Panc1 (cell line): ENCODE results near the gene TEKT3. TPM values are rescaled to one million over a fixed set of nuclear protein-coding genes. Genes with fewer than 3 reads are reported as not detected.

Experiments
- ATAC-seq: fragments of 200-7000 bp; cut with Tn5 transposase; 2 replicates; pipeline ENCODE4 v1.9.1; 2020; ENCODE audit warnings: mild to moderate bottlenecking, moderate library complexity
- BruUV-seq: library from RNA; stranded (reverse); fragments of 400-500 nt; replicated peaks from 2 replicates; lab custom pipeline; 2021; lab: Mats Ljungman, UMichigan
- CTCF ChIA-PET: fragments of 300-600 bp; sonication (Branson Sonifier 250); formaldehyde crosslinking; loops from one replicate; lab custom pipeline; 2022; ENCODE audit warnings: antibody characterized with exemption; lab: Charles Lee
- POLR2A ChIA-PET: fragments of 300-600 bp; sonication (Branson Sonifier 250); formaldehyde crosslinking; loops from one replicate; lab custom pipeline; 2022; ENCODE audit warnings: antibody characterized with exemption; lab: Charles Lee
- DNase-seq: peaks from one replicate; pipeline ENCODE4 v3.0.0-alpha.2; 2010; ENCODE audit warnings: low read depth, low spot score
- H3K27ac ChIP-seq: 2 replicates; pipeline ENCODE4 v1.5.1; 2011; ENCODE audit warnings: mild to moderate bottlenecking, low read length, inconsistent platforms
- H3K27me3 ChIP-seq: fragments of 200-500 bp; sonication (Bioruptor generic); 2 replicates; pipeline ENCODE4 v1.6.0; 2014; ENCODE audit warnings: low read length, inconsistent platforms; ENCODE audit not compliant: control insufficient read depth, insufficient read depth
- H3K36me3 ChIP-seq: fragments of 200-500 bp; sonication (Bioruptor generic); 2 replicates; pipeline ENCODE4 v1.5.1; 2014; ENCODE audit warnings: inconsistent platforms, mild to moderate bottlenecking, low read length, moderate library complexity; ENCODE audit not compliant: control insufficient read depth, insufficient read depth
- H3K4me1 ChIP-seq: 2 replicates; pipeline ENCODE4 v1.5.1; 2011; ENCODE audit warnings: inconsistent platforms, mild to moderate bottlenecking, low read length, moderate library complexity; ENCODE audit not compliant: control insufficient read depth, insufficient read depth
- H3K4me3 ChIP-seq, 2 experiments: 2 replicates each; pipeline ENCODE4 v1.5.1; 2011 to 2012; ENCODE audit warnings: low read depth in 2 of 2, low read length in 2 of 2, mild to moderate bottlenecking in 2 of 2, inconsistent platforms in 1 of 2, moderate library complexity in 1 of 2
- H3K9me3 ChIP-seq: fragments of 200-500 bp; sonication (Bioruptor generic); 2 replicates; pipeline ENCODE4 v1.5.1; 2014; ENCODE audit warnings: low read depth, mild to moderate bottlenecking, inconsistent platforms, low read length, moderate library complexity; ENCODE audit not compliant: control insufficient read depth, insufficient read depth
- POLR2AphosphoS5 ChIP-seq: IDR thresholded peaks from 2 replicates; pipeline ENCODE4 v1.6.1; 2012; ENCODE audit warnings: mild to moderate bottlenecking, low read depth, low read length, moderate library complexity
- SIN3A ChIP-seq: IDR thresholded peaks from 2 replicates; pipeline ENCODE4 v1.6.1; 2012; ENCODE audit warnings: low read depth, mild to moderate bottlenecking, low read length, moderate library complexity, borderline replicate concordance; ENCODE audit not compliant: insufficient read depth
- TCF7L2 ChIP-seq: IDR thresholded peaks from 2 replicates; pipeline ENCODE4 v1.6.1; 2011; ENCODE audit warnings: mild to moderate bottlenecking, low read depth, low read length, inconsistent platforms
- in situ Hi-C: cut with HindIII; loops from 2 replicates; pipeline ENCODE4 v1.10.0; 2016; ENCODE audit warnings: low sequenced_read_pairs, low pct_unique_long_range_greater_than_20kb
- intact Hi-C: fragments of 100-400 bp; cut with micrococcal nuclease; formaldehyde crosslinking; loops from one replicate; pipeline ENCODE4 v1.10.0; 2022; ENCODE audit not compliant: unreplicated experiment
- total RNA-seq: library from RNA; stranded (reverse); gene quantifications from one replicate; pipeline ENCODE4 v1.2.1, GENCODE V29; 2021; ENCODE audit not compliant: unreplicated experiment
- TF ChIP-seq, protein P1 (sequence below), 2 experiments: IDR thresholded peaks; 2 replicates each; pipeline ENCODE4 v1.6.1; 2011 to 2012; ENCODE audit warnings: low read depth in 2 of 2, control low read depth in 1 of 2, low read length in 1 of 2, mild to moderate bottlenecking in 1 of 2, moderate library complexity in 1 of 2; ENCODE audit not compliant: insufficient read depth in 1 of 2
- TF ChIP-seq, protein P2 (sequence below): fragments of 450-650 bp; IDR thresholded peaks from 2 replicates; pipeline ENCODE4 v1.5.1; 2017; ENCODE audit warnings: mild to moderate bottlenecking

The TEKT3 gene
- total RNA-seq, 1 experiment from 2014 or later, result not detected

DNA sequence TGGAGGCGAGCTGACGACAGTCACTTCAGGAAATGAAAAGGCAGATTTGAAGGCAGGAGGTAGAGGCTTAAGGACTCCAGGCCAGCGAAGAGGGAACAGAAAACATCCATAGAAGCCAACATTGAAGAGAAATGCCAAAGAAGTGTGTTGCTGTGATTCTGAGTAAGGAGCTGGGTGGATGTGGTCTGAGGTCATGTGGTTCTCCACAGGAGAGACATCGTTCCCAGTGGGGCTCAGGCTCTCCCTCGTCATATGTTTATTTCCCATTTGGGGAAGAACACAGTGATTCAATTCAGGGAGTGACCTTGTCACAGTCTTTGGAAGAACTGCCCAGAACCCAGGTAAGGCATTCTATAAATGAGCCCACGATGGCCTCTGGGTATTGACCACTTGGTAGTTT is 69.7 kb downstream of the TEKT3 start:
- H3K9me3 ChIP-seq, result no peaks in the 10 kb centered on the region
- H3K4me3 ChIP-seq, result no peak overlapping the region
- in situ Hi-C loops (no loop called here), intact Hi-C loops (no loop called here)
- no peaks in the 10 kb centered on the region for H3K36me3 ChIP-seq
- BruUV-seq, result no TSS peak
- ChIA-PET POLR2A (no interaction called here), CTCF (no interaction called here)
- DNase-seq (no peak), ATAC-seq (no peak)
- no peaks in the 10 kb centered on the region for H3K4me1 ChIP-seq
- TF ChIP-seq POLR2AphosphoS5 (no peak), SIN3A (no peak), TCF7L2 (no peak)
- TF ChIP-seq, protein P1, sequence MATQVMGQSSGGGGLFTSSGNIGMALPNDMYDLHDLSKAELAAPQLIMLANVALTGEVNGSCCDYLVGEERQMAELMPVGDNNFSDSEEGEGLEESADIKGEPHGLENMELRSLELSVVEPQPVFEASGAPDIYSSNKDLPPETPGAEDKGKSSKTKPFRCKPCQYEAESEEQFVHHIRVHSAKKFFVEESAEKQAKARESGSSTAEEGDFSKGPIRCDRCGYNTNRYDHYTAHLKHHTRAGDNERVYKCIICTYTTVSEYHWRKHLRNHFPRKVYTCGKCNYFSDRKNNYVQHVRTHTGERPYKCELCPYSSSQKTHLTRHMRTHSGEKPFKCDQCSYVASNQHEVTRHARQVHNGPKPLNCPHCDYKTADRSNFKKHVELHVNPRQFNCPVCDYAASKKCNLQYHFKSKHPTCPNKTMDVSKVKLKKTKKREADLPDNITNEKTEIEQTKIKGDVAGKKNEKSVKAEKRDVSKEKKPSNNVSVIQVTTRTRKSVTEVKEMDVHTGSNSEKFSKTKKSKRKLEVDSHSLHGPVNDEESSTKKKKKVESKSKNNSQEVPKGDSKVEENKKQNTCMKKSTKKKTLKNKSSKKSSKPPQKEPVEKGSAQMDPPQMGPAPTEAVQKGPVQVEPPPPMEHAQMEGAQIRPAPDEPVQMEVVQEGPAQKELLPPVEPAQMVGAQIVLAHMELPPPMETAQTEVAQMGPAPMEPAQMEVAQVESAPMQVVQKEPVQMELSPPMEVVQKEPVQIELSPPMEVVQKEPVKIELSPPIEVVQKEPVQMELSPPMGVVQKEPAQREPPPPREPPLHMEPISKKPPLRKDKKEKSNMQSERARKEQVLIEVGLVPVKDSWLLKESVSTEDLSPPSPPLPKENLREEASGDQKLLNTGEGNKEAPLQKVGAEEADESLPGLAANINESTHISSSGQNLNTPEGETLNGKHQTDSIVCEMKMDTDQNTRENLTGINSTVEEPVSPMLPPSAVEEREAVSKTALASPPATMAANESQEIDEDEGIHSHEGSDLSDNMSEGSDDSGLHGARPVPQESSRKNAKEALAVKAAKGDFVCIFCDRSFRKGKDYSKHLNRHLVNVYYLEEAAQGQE (IDR thresholded peaks at IDR 0.05; ENCODE audit: insufficient read depth in 1 of 2, low read depth in 2 of 2, low read length in 1 of 2), result no peak
- TF ChIP-seq, protein P2, sequence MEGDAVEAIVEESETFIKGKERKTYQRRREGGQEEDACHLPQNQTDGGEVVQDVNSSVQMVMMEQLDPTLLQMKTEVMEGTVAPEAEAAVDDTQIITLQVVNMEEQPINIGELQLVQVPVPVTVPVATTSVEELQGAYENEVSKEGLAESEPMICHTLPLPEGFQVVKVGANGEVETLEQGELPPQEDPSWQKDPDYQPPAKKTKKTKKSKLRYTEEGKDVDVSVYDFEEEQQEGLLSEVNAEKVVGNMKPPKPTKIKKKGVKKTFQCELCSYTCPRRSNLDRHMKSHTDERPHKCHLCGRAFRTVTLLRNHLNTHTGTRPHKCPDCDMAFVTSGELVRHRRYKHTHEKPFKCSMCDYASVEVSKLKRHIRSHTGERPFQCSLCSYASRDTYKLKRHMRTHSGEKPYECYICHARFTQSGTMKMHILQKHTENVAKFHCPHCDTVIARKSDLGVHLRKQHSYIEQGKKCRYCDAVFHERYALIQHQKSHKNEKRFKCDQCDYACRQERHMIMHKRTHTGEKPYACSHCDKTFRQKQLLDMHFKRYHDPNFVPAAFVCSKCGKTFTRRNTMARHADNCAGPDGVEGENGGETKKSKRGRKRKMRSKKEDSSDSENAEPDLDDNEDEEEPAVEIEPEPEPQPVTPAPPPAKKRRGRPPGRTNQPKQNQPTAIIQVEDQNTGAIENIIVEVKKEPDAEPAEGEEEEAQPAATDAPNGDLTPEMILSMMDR, result no peak
- H3K27me3 ChIP-seq, result no peaks in the 10 kb centered on the region; the same call in none of the 2 replicates
- no peak overlapping the region for H3K27ac ChIP-seq

DNA sequence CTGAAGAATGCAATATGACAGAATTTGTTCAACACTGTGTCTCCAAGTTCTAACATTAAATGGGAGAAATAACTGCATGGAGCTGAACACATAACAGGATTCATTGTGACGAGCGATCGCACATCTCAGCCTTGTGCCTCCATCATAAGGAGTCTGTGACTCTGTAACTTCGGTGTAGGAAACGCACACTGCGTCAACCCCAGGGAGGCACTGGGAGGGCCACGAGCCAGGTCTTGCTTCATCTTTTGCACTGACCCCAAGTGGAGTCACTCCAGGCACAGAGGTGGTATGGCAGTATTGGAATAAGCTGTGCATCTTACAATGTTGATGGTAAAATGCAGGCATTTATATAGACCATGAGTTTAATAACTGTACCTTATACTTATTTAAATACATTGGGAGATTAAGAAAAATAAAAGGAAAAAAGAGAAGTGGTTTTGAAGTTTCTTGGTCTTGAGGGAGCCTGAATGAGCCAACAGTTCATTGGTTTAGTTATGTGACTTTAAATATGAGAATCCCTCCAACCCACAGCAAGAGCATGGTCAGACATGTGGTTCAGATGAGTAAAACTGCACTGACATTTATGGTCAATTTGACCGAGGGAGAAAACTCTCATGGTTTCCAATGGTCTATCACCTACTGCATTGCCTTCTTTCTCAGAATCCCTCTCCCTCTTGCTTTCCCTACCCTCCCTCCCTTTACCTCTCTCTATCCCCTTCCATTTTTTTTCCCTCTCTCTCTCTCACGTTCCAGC is 70.6 kb downstream of the TEKT3 start:
- Histone ChIP-seq H3K4me3 (no peak overlapping the region), H3K27ac (no peak overlapping the region), H3K4me1 (no peaks in the 10 kb centered on the region), H3K27me3 (no peaks in the 10 kb centered on the region; the same call in none of the 2 replicates), H3K36me3 (no peaks in the 10 kb centered on the region), H3K9me3 (no peaks in the 10 kb centered on the region)
- in situ Hi-C loops (no loop called here), intact Hi-C loops (no loop called here)
- ATAC-seq, result no peak
- BruUV-seq, result no TSS peak
- TF ChIP-seq, protein P2, result no peak
- TF ChIP-seq POLR2AphosphoS5 (no peak), TCF7L2 (no peak), SIN3A (no peak)
- TF ChIP-seq, protein P1 (IDR thresholded peaks at IDR 0.05; ENCODE audit: insufficient read depth in 1 of 2, low read depth in 2 of 2, low read length in 1 of 2), result no peak
- POLR2A ChIA-PET, result no interaction called here
- DNase-seq, result no peak
- CTCF ChIA-PET, result interaction anchor here (0.6 kb wide), 1 partner anchor 13 kb away, joined by 3 read pairs; no protein-coding TSS in a partner anchor
